Thoracic aorta (tissue), 2 donors: ENCODE measurements around the gene GPC5. TPM values are rescaled to one million over a fixed set of nuclear protein-coding genes. Genes with fewer than 3 reads are reported as not detected.

Source experiments
- ATAC-seq: fragments of 150-250 bp; one replicate; pipeline ENCODE4 v1.8.0; 2017; ENCODE audit warnings: low read depth; ENCODE audit not compliant: insufficient number of reproducible peaks, low FRiP score
- DNase-seq: peaks from one replicate; pipeline ENCODE4 v3.0.0-alpha.2; 2020; ENCODE audit warnings: low spot score
- H3K27ac ChIP-seq, 2 donors: fragments of 200-600 bp; sonication (generic); 1 replicate in 1 of 2; 2 replicates in 1 of 2; pipeline ENCODE4 v1.5.1; 2016; ENCODE audit warnings: mild to moderate bottlenecking in 2 of 2, moderate library complexity in 2 of 2
- H3K27me3 ChIP-seq: fragments of 200-600 bp; sonication (generic); replicated peaks from 2 replicates; pipeline ENCODE4 v1.6.0; 2016; ENCODE audit warnings: mild to moderate bottlenecking; ENCODE audit not compliant: insufficient read depth
- H3K36me3 ChIP-seq: fragments of 200-600 bp; sonication (generic); one replicate; pipeline ENCODE4 v1.5.1; 2016
- H3K4me1 ChIP-seq, 2 donors: fragments of 200-600 bp; sonication (generic); 1 replicate in 1 of 2; 2 replicates in 1 of 2; pipeline versions ENCODE4 v1.5.1 to v1.6.0; 2016; ENCODE audit warnings: low read depth in 2 of 2, mild to moderate bottlenecking in 1 of 2; ENCODE audit not compliant: control insufficient read depth in 1 of 2
- H3K4me3 ChIP-seq: fragments of 200-600 bp; sonication (generic); 2 replicates; pipeline ENCODE4 v1.5.1; 2016; ENCODE audit warnings: mild to moderate bottlenecking
- H3K9me3 ChIP-seq: fragments of 200-600 bp; sonication (generic); 2 replicates; pipeline ENCODE4 v1.5.1; 2016
- total RNA-seq, 2 donors: library from RNA; depleted of rRNA; stranded (reverse); fragments of >200 nt; gene quantifications; one replicate each; pipeline versions ENCODE4 v1.1.0 to v1.2.3, GENCODE V29; 2016
- TF ChIP-seq, protein P1 (sequence below): fragments of 200-600 bp; sonication (generic); IDR thresholded peaks from one replicate; pipeline ENCODE4 v1.5.1; 2019; ENCODE audit warnings: antibody characterized with exemption

The GPC5 gene
- total RNA-seq, 2 donors from 2014 or later, result 3.3 TPM; not detected in 1

DNA sequence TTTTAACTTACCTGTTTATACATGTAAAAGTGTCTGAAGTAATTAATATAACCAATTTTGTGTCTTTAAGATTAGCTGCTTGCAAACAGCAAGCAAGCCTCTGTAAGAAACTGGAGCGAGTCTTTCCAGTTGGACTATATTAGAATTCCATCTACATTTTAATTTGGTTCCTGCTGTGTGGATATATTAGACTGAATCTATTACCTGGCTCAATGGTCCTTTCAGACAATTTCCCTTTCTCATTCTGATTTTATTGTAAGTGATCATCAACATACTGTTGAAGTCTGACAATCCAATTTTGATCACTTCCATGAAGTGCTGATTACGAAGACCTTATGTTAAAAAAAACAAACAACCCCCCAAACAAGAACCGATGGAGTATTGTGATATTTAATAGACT, 72.3 kb downstream of the GPC5 start:
- H3K4me3 ChIP-seq, result no peak overlapping the region
- DNase-seq (no peak), ATAC-seq (no peak)
- H3K27ac ChIP-seq, result no peak overlapping the region
- no peaks in the 10 kb centered on the region for H3K4me1 ChIP-seq
- H3K9me3 ChIP-seq, result no peaks in the 10 kb centered on the region
- TF ChIP-seq, protein P1, sequence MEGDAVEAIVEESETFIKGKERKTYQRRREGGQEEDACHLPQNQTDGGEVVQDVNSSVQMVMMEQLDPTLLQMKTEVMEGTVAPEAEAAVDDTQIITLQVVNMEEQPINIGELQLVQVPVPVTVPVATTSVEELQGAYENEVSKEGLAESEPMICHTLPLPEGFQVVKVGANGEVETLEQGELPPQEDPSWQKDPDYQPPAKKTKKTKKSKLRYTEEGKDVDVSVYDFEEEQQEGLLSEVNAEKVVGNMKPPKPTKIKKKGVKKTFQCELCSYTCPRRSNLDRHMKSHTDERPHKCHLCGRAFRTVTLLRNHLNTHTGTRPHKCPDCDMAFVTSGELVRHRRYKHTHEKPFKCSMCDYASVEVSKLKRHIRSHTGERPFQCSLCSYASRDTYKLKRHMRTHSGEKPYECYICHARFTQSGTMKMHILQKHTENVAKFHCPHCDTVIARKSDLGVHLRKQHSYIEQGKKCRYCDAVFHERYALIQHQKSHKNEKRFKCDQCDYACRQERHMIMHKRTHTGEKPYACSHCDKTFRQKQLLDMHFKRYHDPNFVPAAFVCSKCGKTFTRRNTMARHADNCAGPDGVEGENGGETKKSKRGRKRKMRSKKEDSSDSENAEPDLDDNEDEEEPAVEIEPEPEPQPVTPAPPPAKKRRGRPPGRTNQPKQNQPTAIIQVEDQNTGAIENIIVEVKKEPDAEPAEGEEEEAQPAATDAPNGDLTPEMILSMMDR, result no peak
- H3K27me3 ChIP-seq, result no peaks in the 10 kb centered on the region
- H3K36me3 ChIP-seq, result no peaks in the 10 kb centered on the region

DNA sequence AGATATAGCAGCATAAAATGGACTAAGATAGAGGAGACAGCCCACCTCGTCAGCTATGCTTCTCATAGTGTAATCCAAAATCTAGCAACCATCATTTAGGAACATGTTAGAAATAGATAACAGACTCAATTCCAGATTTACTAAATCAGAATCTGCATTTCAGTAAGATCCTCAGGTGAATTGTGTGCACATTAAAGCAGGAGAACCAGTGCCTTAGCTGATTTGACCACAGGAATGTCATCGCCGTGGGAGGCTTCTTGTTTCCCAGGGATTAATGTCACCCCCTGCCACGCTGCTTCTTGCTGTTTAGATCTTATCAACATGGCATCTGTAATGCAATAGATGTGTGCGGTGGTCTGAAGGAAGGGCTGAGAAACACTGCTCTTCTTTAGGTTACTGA, 84.0 kb downstream of the GPC5 start:
- H3K27ac ChIP-seq, result no peak overlapping the region
- no peaks in the 10 kb centered on the region for H3K27me3 ChIP-seq
- no peaks in the 10 kb centered on the region for H3K9me3 ChIP-seq
- DNase-seq (no peak), ATAC-seq (no peak)
- no peaks in the 10 kb centered on the region for H3K36me3 ChIP-seq
- TF ChIP-seq, protein P1, result no peak
- H3K4me1 ChIP-seq, result no peaks in the 10 kb centered on the region
- H3K4me3 ChIP-seq, result no peak overlapping the region

DNA sequence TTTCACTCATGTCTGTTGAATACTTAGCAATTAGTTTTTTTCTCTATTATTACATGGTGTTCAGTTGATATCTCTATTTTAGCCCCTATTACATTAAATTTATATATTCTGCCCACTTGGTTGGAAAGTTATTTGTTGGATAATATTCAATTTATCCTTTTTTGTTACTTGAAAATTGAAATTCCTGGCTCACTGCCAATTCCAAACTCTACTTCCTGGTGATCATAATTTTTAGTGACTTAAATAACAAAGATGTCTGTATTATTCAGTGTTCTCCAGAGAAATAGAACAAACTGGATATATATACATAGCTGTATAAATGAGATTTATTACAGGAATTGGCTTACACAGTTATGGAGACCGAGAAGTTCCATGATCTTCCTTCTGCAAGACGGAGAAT, 93.6 kb downstream of the GPC5 start:
- H3K27me3 ChIP-seq, result no peaks in the 10 kb centered on the region
- ATAC-seq, result no peak

DNA sequence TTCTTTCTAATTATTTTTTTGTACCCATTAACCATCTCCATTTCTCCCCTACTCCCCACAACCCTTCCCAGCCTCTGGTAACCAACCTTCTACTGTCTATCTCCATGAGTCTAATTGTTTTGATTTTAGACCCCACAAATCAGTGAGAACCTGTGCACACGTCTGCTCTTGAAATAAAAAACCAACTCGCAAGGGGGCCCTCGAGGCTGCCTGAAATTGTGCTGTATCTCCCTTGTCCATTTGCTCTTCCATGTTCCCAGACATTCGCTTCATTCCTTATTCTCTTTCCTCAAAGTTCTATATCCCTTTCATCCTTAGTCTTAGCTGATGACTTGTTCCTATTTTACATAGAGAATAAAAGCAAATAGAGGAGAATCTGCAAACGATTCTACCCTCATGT, 95.0 kb downstream of the GPC5 start:
- Histone ChIP-seq H3K4me1 (no peaks in the 10 kb centered on the region), H3K27me3 (no peaks in the 10 kb centered on the region), H3K27ac (no peak overlapping the region), H3K4me3 (no peak overlapping the region), H3K9me3 (no peaks in the 10 kb centered on the region), H3K36me3 (no peaks in the 10 kb centered on the region)
- ATAC-seq (no peak), DNase-seq (no peak)
- TF ChIP-seq, protein P1, result no peak

More for the DNA sequence above, 93.6 kb downstream of the GPC5 start:
- DNase-seq, result no peak
- TF ChIP-seq, protein P1, result no peak
- no peaks in the 10 kb centered on the region for H3K4me1 ChIP-seq
- no peak overlapping the region for H3K27ac ChIP-seq
- no peaks in the 10 kb centered on the region for H3K36me3 ChIP-seq
- no peak overlapping the region for H3K4me3 ChIP-seq
- H3K9me3 ChIP-seq, result no peaks in the 10 kb centered on the region

DNA sequence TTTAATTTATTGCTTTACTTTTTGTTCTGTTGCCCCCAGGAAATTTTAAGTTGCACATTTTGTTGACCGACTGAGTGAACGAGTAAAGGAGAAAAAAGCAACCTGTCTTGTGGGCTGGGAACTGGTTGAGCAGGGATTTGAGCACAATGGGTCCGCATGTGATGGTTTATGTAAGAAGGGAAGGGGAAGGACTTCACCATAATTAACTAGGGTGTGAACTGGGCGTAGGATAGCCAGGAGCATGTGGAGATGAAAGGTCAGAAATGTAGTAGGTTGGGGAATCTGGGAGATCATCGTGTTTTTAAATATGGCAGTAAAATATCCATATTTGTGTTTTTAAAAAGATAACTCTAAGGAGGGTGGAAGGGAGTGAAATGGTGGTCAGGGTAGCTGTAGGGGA, 99.9 kb downstream of the GPC5 start:
- no peak overlapping the region for H3K27ac ChIP-seq
- no peak for DNase-seq
- H3K4me1 ChIP-seq, result no peaks in the 10 kb centered on the region
- no peak overlapping the region for H3K4me3 ChIP-seq
- H3K27me3 ChIP-seq, result no peaks in the 10 kb centered on the region
- ATAC-seq, result no peak
- H3K36me3 ChIP-seq, result no peaks in the 10 kb centered on the region
- no peaks in the 10 kb centered on the region for H3K9me3 ChIP-seq
- TF ChIP-seq, protein P1, result no peak
